ENCODE results near the gene CTIF. TPM values are rescaled to one million over a fixed set of nuclear protein-coding genes. Genes with fewer than 3 reads are reported as not detected.

Gene CTIF
- total RNA-seq, 1 donor from 2014 or later, result 48.5 TPM

DNA sequence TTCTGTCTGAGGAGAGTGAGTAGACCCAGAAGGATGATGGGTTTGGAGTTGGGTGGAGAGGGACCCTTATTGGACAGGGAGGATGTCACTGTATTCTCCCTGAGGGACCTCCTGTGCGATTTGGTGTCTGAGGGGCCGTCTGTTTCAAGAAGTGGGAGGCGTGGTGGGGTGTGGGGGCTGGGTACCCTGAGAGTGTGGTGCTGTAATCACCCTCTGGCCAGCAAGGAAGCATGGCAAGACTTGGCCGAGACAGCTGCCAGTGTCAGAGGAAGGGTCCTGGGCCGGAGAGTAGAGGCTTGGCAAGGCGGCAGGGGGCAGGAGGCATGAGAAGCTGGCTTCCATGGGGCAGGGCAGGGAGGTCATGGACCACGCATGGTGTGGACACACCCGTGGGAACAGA, 43.1 kb downstream of the CTIF start:
- no peaks in the 10 kb centered on the region for H3K27me3 Mint-ChIP-seq
- H3K27ac Mint-ChIP-seq, result no peak overlapping the region
- TF ChIP-seq, protein P1, sequence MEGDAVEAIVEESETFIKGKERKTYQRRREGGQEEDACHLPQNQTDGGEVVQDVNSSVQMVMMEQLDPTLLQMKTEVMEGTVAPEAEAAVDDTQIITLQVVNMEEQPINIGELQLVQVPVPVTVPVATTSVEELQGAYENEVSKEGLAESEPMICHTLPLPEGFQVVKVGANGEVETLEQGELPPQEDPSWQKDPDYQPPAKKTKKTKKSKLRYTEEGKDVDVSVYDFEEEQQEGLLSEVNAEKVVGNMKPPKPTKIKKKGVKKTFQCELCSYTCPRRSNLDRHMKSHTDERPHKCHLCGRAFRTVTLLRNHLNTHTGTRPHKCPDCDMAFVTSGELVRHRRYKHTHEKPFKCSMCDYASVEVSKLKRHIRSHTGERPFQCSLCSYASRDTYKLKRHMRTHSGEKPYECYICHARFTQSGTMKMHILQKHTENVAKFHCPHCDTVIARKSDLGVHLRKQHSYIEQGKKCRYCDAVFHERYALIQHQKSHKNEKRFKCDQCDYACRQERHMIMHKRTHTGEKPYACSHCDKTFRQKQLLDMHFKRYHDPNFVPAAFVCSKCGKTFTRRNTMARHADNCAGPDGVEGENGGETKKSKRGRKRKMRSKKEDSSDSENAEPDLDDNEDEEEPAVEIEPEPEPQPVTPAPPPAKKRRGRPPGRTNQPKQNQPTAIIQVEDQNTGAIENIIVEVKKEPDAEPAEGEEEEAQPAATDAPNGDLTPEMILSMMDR (conservative IDR thresholded peaks at IDR 0.05), result no peak
- H3K4me1 Mint-ChIP-seq (ENCODE audit: unreplicated experiment), result peaks cover 44% of the 10 kb centered on the region
- no peak for DNase-seq (ENCODE audit: extremely low spot score, unreplicated experiment)
- peaks cover 12% of the 10 kb centered on the region for H3K36me3 Mint-ChIP-seq
- no peaks in the 10 kb centered on the region for H3K9me3 Mint-ChIP-seq
- H3K4me3 Mint-ChIP-seq, result no peak overlapping the region

DNA sequence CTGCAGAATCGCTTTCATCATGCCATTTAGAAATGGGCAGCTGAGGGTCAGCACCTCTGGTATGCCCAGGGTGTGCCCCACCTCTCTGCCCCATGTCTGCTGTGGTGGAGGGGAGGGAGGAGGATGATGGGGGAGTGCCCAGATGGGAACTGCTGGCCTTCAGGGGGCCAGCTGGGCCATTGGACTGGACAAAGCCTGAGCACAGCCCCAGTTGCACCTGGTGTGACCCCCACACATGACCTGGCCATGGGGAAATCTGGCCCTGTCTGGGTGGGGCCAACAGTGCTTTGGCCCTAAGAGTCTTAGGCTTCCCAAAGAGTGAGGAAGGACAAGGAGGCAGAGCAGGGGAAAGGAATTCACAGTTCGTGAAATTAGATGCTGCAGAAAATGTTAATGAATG, 44.1 kb downstream of the CTIF start:
- Mint-ChIP-seq H3K36me3 (peaks cover 6% of the 10 kb centered on the region), H3K27me3 (no peaks in the 10 kb centered on the region), H3K4me1 (ENCODE audit: unreplicated experiment) (peaks cover 44% of the 10 kb centered on the region), H3K27ac (no peak overlapping the region), H3K9me3 (no peaks in the 10 kb centered on the region), H3K4me3 (no peak overlapping the region)
- TF ChIP-seq, protein P1 (conservative IDR thresholded peaks at IDR 0.05), result no peak
- no peak for DNase-seq (ENCODE audit: extremely low spot score, unreplicated experiment)

DNA sequence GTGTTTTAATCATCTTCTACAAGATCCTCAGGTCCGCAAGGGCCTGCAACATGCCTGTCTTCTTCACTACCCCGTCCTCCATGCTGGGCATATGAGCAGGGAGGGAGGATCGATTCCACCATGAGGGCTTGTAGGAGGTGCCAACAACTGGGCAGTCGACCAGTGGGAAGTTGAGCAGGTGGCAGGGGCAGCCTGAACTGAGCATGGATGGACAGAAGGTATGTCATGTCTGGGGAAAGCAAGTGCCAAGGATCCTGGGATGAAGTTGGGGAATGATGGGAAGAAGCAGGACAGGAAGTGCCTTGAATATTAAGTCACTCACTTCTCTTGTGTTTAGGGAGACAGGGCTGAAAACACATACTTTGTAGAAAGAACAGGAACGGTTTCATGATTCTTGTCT, 44.7 kb downstream of the CTIF start:
- TF ChIP-seq, protein P1 (conservative IDR thresholded peaks at IDR 0.05), result no peak
- Mint-ChIP-seq H3K9me3 (no peaks in the 10 kb centered on the region), H3K4me1 (ENCODE audit: unreplicated experiment) (peaks cover 48% of the 10 kb centered on the region), H3K27ac (peak overlapping the region; percentile 48), H3K4me3 (no peak overlapping the region), H3K27me3 (no peaks in the 10 kb centered on the region), H3K36me3 (peaks cover 3% of the 10 kb centered on the region)
- no peak for DNase-seq (ENCODE audit: extremely low spot score, unreplicated experiment)

DNA sequence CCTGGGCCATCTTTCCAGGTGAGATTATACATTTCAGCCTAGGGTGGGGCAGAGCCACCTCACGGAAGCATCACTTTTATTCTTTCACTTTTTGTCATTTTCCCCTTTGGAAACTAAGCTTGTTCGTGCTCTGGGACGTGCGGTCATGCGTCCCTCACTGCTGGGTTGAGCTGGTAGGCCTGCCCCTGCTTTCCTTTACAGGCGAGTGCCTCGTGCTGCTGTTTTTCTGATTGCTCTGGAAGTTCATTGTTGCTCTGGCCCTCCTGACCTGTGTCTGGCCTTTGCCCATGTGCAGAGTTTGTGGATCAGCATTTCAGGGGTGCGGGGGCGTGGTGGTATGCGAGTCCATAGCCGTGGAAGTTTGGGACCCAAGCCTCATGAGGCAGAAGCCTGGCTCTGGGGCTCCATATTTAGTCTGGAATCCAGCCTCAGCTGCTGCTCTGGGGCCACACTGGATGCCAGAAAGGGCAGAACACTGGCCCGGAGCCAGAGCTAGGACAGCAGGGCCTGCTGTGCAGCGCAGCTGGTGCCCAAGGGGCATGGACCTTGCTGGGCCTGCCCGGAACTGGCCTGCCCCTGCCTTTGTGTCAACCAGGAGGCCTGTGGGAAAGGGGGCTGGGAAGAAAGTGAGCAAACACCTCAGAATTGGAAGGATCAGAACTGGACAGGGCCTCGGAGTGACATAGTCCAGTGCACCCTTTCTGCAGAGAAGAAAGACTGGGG, 51.1 kb downstream of the CTIF start:
- TF ChIP-seq, protein P1 (conservative IDR thresholded peaks at IDR 0.05), result no peak
- Mint-ChIP-seq H3K4me1 (ENCODE audit: unreplicated experiment) (peaks cover 35% of the 10 kb centered on the region), H3K36me3 (no peaks in the 10 kb centered on the region), H3K27ac (peak overlapping the region; percentile 81), H3K27me3 (no peaks in the 10 kb centered on the region), H3K4me3 (no peak overlapping the region), H3K9me3 (no peaks in the 10 kb centered on the region)
- no peak for DNase-seq (ENCODE audit: extremely low spot score, unreplicated experiment)

DNA sequence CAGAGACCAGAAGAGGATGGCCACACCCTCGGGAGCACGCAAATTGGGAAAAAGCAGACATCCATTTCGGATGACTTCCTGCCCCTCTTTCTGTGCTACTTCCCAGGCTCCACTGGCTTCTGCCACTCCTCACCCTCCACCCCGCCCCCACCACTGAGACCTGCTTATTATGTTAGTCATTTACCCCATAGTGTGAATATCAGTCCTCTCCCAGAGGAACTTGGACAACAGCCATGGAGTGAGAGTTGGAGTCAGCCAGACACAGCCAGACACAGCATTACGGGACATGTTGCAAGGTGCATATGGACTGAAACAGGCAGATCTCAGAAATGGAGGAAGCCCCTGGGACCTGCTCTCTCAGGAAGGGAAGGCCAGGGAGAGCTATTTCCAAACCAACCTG, 51.8 kb downstream of the CTIF start:
- DNase-seq (ENCODE audit: extremely low spot score, unreplicated experiment), result no peak
- H3K27me3 Mint-ChIP-seq, result no peaks in the 10 kb centered on the region
- peak overlapping the region; percentile 21 for H3K27ac Mint-ChIP-seq
- H3K4me3 Mint-ChIP-seq, result no peak overlapping the region
- H3K36me3 Mint-ChIP-seq, result peaks cover under 1% of the 10 kb centered on the region
- TF ChIP-seq, protein P1 (conservative IDR thresholded peaks at IDR 0.05), result no peak
- H3K4me1 Mint-ChIP-seq (ENCODE audit: unreplicated experiment), result peaks cover 35% of the 10 kb centered on the region
- H3K9me3 Mint-ChIP-seq, result no peaks in the 10 kb centered on the region
